ENCODE measurements around the gene MAPK10.

Gene MAPK10

DNA sequence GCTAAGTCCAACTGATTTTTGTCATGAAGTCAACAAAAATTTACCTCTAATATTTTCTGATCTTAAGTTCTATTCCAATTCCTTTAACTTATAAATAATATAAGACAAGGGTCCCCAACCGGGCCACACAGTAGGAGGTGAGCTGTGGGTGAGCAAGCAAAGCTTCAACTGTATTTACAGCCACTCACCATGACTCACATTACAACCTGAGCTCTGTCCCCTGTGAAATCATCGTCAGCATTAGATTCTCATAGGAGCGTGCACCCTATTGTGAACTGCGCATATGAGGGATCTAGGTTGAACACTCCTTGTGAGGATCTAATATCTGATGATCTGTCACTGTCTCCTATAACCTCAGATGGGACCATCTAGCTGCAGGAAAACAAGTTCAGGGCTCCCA is 227.4 kb downstream of the MAPK10 start:
- no peaks in the 10 kb centered on the region for H3K27me3 ChIP-seq (ENCODE audit: insufficient read depth, low read depth, severe bottlenecking)
- DNase-seq, result no peak
- H3K4me3 ChIP-seq (ENCODE audit: low read depth, low read length), result no peak overlapping the region
- H3K36me3 ChIP-seq, result no peaks in the 10 kb centered on the region
- peaks cover 2% of the 10 kb centered on the region for H3K9me3 ChIP-seq (ENCODE audit: severe bottlenecking)
- H3K27ac ChIP-seq, result no peak overlapping the region
- TF ChIP-seq, protein P1, sequence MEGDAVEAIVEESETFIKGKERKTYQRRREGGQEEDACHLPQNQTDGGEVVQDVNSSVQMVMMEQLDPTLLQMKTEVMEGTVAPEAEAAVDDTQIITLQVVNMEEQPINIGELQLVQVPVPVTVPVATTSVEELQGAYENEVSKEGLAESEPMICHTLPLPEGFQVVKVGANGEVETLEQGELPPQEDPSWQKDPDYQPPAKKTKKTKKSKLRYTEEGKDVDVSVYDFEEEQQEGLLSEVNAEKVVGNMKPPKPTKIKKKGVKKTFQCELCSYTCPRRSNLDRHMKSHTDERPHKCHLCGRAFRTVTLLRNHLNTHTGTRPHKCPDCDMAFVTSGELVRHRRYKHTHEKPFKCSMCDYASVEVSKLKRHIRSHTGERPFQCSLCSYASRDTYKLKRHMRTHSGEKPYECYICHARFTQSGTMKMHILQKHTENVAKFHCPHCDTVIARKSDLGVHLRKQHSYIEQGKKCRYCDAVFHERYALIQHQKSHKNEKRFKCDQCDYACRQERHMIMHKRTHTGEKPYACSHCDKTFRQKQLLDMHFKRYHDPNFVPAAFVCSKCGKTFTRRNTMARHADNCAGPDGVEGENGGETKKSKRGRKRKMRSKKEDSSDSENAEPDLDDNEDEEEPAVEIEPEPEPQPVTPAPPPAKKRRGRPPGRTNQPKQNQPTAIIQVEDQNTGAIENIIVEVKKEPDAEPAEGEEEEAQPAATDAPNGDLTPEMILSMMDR (IDR thresholded peaks at IDR 0.05; ENCODE audit: low read depth, low read length), result no peak

DNA sequence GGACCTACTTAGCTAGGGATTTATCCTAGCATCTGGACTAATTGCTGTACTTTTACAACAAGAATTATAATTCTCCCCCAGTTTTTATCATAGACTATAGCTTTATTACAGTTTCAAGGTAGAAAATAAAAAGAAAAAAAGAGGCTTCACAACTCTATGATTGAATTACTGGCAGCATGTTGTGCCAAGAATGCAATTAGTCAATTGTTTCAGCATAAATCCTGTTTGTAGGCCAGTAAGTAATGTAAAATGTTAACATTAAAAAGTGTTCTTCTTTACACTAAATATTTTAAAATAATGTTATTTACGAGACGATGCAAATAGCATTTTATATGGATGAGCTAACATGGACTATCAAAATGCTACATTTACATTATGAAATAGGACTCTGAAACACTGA is 228.4 kb downstream of the MAPK10 start:
- H3K27ac ChIP-seq, result no peak overlapping the region
- H3K4me3 ChIP-seq (ENCODE audit: low read depth, low read length), result no peak overlapping the region
- TF ChIP-seq, protein P1 (IDR thresholded peaks at IDR 0.05; ENCODE audit: low read depth, low read length), result no peak
- DNase-seq, result no peak
- H3K9me3 ChIP-seq (ENCODE audit: severe bottlenecking), result peaks cover 2% of the 10 kb centered on the region
- no peaks in the 10 kb centered on the region for H3K36me3 ChIP-seq
- no peaks in the 10 kb centered on the region for H3K27me3 ChIP-seq (ENCODE audit: insufficient read depth, low read depth, severe bottlenecking)

DNA sequence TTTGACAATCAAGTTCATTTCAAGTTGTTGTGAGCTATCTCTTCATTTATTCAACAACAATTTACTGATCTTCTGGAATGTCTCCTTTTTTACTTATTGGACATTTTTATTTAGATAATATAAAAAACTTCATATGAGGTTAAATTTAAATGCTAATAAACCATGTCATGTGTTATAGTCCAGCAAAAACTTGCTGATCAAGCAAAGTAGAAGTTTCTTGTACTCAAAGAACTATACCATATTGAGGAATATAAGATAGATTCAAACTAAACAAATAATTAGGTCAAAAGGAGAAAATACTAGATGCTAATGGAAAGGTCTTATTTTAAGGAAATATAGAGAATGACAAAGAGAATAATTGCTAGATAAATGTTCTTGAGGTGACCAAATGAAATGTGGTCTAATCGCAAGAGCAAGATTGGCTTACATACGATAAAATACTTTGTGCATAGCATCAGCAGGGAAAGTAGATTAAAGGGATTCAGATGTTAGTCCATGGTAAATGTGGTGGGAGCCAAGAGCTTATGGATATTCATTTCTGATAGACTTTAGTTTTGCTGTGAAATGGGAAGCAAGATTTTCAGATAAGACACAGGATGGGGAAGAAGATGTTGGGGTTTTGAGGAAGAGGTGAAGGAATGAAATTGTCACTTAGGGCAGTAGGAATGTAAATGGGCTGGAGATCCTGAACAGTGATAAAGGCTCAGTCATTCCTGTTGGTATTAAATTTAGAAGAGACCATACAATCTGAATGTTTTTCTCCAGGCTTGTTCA is 229.5 kb downstream of the MAPK10 start:
- no peak overlapping the region for H3K27ac ChIP-seq
- DNase-seq, result no peak
- TF ChIP-seq, protein P1 (IDR thresholded peaks at IDR 0.05; ENCODE audit: low read depth, low read length), result no peak
- no peaks in the 10 kb centered on the region for H3K27me3 ChIP-seq (ENCODE audit: insufficient read depth, low read depth, severe bottlenecking)
- H3K9me3 ChIP-seq (ENCODE audit: severe bottlenecking), result peaks cover 2% of the 10 kb centered on the region
- H3K4me3 ChIP-seq (ENCODE audit: low read depth, low read length), result no peak overlapping the region
- no peaks in the 10 kb centered on the region for H3K36me3 ChIP-seq

DNA sequence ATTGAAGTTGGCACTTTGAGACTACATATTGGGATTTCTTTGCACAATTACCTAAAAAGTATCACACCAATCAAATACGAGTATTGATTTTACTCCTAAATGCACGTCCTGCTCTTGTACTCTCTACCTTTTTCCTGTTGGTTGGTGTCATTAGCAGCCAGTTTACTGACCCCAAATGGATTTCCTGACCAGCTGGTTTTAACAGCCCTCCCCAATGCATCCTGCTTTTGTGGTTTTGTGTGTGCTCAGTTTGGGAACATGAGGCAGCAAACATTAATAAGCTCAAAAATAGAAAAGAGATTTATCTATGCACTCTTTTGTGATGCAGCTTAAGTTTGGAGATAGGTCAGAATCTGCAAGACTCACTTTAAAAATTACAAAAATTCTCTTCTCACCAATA is 230.3 kb downstream of the MAPK10 start:
- Histone ChIP-seq H3K27me3 (ENCODE audit: insufficient read depth, low read depth, severe bottlenecking) (no peaks in the 10 kb centered on the region), H3K4me3 (ENCODE audit: low read depth, low read length) (no peak overlapping the region), H3K9me3 (ENCODE audit: severe bottlenecking) (peaks cover 2% of the 10 kb centered on the region), H3K36me3 (no peaks in the 10 kb centered on the region), H3K27ac (no peak overlapping the region)
- DNase-seq, result no peak
- TF ChIP-seq, protein P1 (IDR thresholded peaks at IDR 0.05; ENCODE audit: low read depth, low read length), result no peak

DNA sequence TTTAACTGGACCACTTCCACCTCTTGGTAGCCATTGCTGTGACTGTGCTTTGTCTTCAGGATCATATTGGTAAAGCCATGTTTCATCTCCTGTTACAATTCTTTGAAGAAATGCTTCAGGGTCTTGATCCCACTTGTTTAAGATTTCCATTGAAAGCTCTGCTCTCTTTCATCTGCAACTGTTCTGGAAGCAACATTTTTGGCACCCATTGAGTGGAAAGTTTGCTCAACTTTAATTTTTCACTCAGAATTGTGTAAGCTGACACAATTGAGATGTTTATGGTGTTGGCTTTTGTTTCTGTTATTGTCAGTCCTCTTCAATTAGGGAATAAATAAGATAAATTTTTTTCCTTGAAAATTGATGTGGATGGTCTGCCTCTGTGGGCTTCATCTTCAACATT is 237.4 kb downstream of the MAPK10 start:
- TF ChIP-seq, protein P1 (IDR thresholded peaks at IDR 0.05; ENCODE audit: low read depth, low read length), result no peak
- no peaks in the 10 kb centered on the region for H3K9me3 ChIP-seq (ENCODE audit: severe bottlenecking)
- no peak overlapping the region for H3K4me3 ChIP-seq (ENCODE audit: low read depth, low read length)
- H3K27ac ChIP-seq, result no peak overlapping the region
- no peaks in the 10 kb centered on the region for H3K36me3 ChIP-seq
- no peak for DNase-seq
- H3K27me3 ChIP-seq (ENCODE audit: insufficient read depth, low read depth, severe bottlenecking), result no peaks in the 10 kb centered on the region

DNA sequence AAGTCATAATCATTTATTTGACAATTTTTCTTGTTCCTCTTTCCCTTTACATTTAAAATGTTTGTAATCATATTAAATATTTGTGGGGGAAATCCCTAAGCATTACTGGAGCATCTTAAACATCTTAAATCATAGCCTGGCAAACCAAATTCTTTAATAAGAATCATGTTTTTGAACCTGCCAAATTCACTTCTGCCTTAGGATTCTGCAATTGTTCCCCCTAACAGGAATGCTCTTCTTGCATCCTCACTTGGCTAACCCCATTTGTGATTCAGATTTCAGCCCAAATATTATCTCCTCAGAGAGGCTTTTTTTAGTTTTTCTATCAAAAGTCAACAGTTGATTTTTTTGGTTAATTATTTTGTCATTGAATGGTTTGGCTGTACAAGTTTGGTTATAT is 241.1 kb downstream of the MAPK10 start:
- no peak overlapping the region for H3K27ac ChIP-seq
- DNase-seq, result no peak
- TF ChIP-seq, protein P1 (IDR thresholded peaks at IDR 0.05; ENCODE audit: low read depth, low read length), result no peak
- H3K9me3 ChIP-seq (ENCODE audit: severe bottlenecking), result no peaks in the 10 kb centered on the region
- no peaks in the 10 kb centered on the region for H3K27me3 ChIP-seq (ENCODE audit: insufficient read depth, low read depth, severe bottlenecking)
- H3K4me3 ChIP-seq (ENCODE audit: low read depth, low read length), result no peak overlapping the region
- no peaks in the 10 kb centered on the region for H3K36me3 ChIP-seq
